ENCODE data around the gene BANF1.

- TF ChIP-seq, protein P1, sequence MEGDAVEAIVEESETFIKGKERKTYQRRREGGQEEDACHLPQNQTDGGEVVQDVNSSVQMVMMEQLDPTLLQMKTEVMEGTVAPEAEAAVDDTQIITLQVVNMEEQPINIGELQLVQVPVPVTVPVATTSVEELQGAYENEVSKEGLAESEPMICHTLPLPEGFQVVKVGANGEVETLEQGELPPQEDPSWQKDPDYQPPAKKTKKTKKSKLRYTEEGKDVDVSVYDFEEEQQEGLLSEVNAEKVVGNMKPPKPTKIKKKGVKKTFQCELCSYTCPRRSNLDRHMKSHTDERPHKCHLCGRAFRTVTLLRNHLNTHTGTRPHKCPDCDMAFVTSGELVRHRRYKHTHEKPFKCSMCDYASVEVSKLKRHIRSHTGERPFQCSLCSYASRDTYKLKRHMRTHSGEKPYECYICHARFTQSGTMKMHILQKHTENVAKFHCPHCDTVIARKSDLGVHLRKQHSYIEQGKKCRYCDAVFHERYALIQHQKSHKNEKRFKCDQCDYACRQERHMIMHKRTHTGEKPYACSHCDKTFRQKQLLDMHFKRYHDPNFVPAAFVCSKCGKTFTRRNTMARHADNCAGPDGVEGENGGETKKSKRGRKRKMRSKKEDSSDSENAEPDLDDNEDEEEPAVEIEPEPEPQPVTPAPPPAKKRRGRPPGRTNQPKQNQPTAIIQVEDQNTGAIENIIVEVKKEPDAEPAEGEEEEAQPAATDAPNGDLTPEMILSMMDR (IDR thresholded peaks at IDR 0.05) = no peak
- TF ChIP-seq POLR2A (IDR thresholded peaks at IDR 0.05) (no peak), POLR2AphosphoS5 (IDR thresholded peaks at IDR 0.05) (no peak)
Measured at GRCh38 chr11:65954771-65955170, 47.5 kb upstream of the BANF1 start.

Data from gastroesophageal sphincter (tissue), 3 donors.